Epidermal melanocyte (primary cell): ENCODE measurements around the gene GNAL.

Experiments
- DNase-seq: peaks from one replicate; pipeline ENCODE4 v3.0.0; 2011; ENCODE audit warnings: low spot score; ENCODE audit not compliant: insufficient read length

GNAL gene

GRCh38 chr18:11724781-11725180 is 35.7 kb downstream of the GNAL start:
- DNase-seq = no peak

- no peak for DNase-seq
Observed at GRCh38 chr18:11726556-11726955, 37.5 kb downstream of the GNAL start.

- DNase-seq = no peak
Observed at GRCh38 chr18:11728249-11728648, 39.2 kb downstream of the GNAL start.

GRCh38 chr18:11729556-11729955 is 40.5 kb downstream of the GNAL start:
- DNase-seq = no peak

- peak; percentile 53 for DNase-seq
Observed at GRCh38 chr18:11733031-11733430, 44.0 kb downstream of the GNAL start.

- DNase-seq = no peak
Observed at GRCh38 chr18:11736656-11737055, 47.6 kb downstream of the GNAL start.

- DNase-seq = no peak
Observed at GRCh38 chr18:11739893-11740292, 50.8 kb downstream of the GNAL start.

- no peak for DNase-seq
Observed at GRCh38 chr18:11740461-11740860, 51.4 kb downstream of the GNAL start.

GRCh38 chr18:11741505-11742145 is 52.6 kb downstream of the GNAL start:
- DNase-seq = no peak

GRCh38 chr18:11745521-11745920 is 56.5 kb downstream of the GNAL start:
- no peak for DNase-seq

- no peak for DNase-seq
Observed at GRCh38 chr18:11747286-11747685, 58.2 kb downstream of the GNAL start.

GRCh38 chr18:11747731-11748130 is 58.7 kb downstream of the GNAL start:
- DNase-seq = no peak

- DNase-seq = no peak
Observed at GRCh38 chr18:11749305-11749704, 60.2 kb downstream of the GNAL start.

GRCh38 chr18:11750171-11750570 is 61.1 kb downstream of the GNAL start:
- DNase-seq = no peak

- no peak for DNase-seq
Observed at GRCh38 chr18:11750581-11751310, 61.7 kb downstream of the GNAL start.

GRCh38 chr18:11751341-11752115 is 62.5 kb downstream of the GNAL start:
- no peak for DNase-seq

GRCh38 chr18:11752116-11752911 is 63.2 kb downstream of the GNAL start:
- peak; percentile 66 for DNase-seq

GRCh38 chr18:11754979-11755378 is 65.9 kb downstream of the GNAL start:
- no peak for DNase-seq

- no peak for DNase-seq
Observed at GRCh38 chr18:11757084-11757590, 68.1 kb downstream of the GNAL start.

GRCh38 chr18:11759456-11759855 is 70.4 kb downstream of the GNAL start:
- no peak for DNase-seq

- no peak for DNase-seq
Observed at GRCh38 chr18:11760498-11761167, 71.6 kb downstream of the GNAL start.
